ENCODE results near the gene AAMDC.
"Not testable (repeated sequence)": the region's sequence is repeated elsewhere in the genome, so short reads cannot be mapped to it uniquely, and the experiment has no call there.

GRCh38 chr11:77891703-77892102, 70.8 kb downstream of the AAMDC start:
- TF ChIP-seq, protein P1, sequence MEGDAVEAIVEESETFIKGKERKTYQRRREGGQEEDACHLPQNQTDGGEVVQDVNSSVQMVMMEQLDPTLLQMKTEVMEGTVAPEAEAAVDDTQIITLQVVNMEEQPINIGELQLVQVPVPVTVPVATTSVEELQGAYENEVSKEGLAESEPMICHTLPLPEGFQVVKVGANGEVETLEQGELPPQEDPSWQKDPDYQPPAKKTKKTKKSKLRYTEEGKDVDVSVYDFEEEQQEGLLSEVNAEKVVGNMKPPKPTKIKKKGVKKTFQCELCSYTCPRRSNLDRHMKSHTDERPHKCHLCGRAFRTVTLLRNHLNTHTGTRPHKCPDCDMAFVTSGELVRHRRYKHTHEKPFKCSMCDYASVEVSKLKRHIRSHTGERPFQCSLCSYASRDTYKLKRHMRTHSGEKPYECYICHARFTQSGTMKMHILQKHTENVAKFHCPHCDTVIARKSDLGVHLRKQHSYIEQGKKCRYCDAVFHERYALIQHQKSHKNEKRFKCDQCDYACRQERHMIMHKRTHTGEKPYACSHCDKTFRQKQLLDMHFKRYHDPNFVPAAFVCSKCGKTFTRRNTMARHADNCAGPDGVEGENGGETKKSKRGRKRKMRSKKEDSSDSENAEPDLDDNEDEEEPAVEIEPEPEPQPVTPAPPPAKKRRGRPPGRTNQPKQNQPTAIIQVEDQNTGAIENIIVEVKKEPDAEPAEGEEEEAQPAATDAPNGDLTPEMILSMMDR (conservative IDR thresholded peaks at IDR 0.05; ENCODE audit: low read depth, low read length): not testable (repeated sequence)
- not testable (repeated sequence) for TF ChIP-seq EZH2 (IDR thresholded peaks at IDR 0.05; ENCODE audit: borderline replicate concordance, low read depth, low read length, poor library complexity, severe bottlenecking)
